GM21576 (cell line): ENCODE measurements around the gene CA14.
"Not testable (repeated sequence)": the region's sequence is repeated elsewhere in the genome, so short reads cannot be mapped to it uniquely, and the experiment has no call there.

ENCODE experiments used
- ATAC-seq: cut with Tn5 transposase; IDR thresholded peaks from one replicate; pipeline ENCODE4 v1.9.1; 2021; ENCODE audit warnings: mild to moderate bottlenecking, moderate library complexity; ENCODE audit not compliant: unreplicated experiment

Gene CA14

GRCh38 chr1:150235852-150236613, 21.5 kb upstream of the CA14 start, which contains the start of gene ANP32E:
Gene ANP32E, minus strand, starts transcription at chr1:150236112. Its CDS starts 326 bp downstream, at chr1:150235786.
- peak; percentile 78 for ATAC-seq

- no peak for ATAC-seq
Measured at GRCh38 chr1:150236614-150237100, 20.9 kb upstream of the CA14 start.

- not testable (repeated sequence) for ATAC-seq
Measured at GRCh38 chr1:150237176-150237575, 20.4 kb upstream of the CA14 start.

- no peak for ATAC-seq
Measured at GRCh38 chr1:150237746-150238145, 19.8 kb upstream of the CA14 start.

- no peak for ATAC-seq
Measured at GRCh38 chr1:150243003-150243402, 14.6 kb upstream of the CA14 start.

- no peak for ATAC-seq
Measured at GRCh38 chr1:150249936-150250335, 7.6 kb upstream of the CA14 start.

GRCh38 chr1:150256198-150256553, 1.4 kb upstream of the CA14 start:
- ATAC-seq: no peak

- no peak for ATAC-seq
Measured at GRCh38 chr1:150256554-150257341, 826 bp upstream of the CA14 start.

GRCh38 chr1:150259217-150259616, 1.6 kb downstream of the CA14 start:
- ATAC-seq: no peak

- no peak for ATAC-seq
Measured at GRCh38 chr1:150259758-150260669, 2.4 kb downstream of the CA14 start.

GRCh38 chr1:150261367-150261766, 3.8 kb downstream of the CA14 start:
- ATAC-seq: no peak

- ATAC-seq: no peak
Measured at GRCh38 chr1:150262388-150263320, 5.1 kb downstream of the CA14 start.

GRCh38 chr1:150263549-150263948, 6.0 kb downstream of the CA14 start:
- ATAC-seq: no peak

- no peak for ATAC-seq
Measured at GRCh38 chr1:150267896-150268295, 10.3 kb downstream of the CA14 start.

- ATAC-seq: peak; percentile 18
Measured at GRCh38 chr1:150268340-150268704, 10.7 kb downstream of the CA14 start.

GRCh38 chr1:150268705-150269403, 11.3 kb downstream of the CA14 start, which contains the start of gene APH1A:
Gene APH1A, minus strand, starts transcription at chr1:150269016. Its CDS starts 206 bp downstream, at chr1:150268810.
- peak; percentile 85 for ATAC-seq

- no peak for ATAC-seq
Measured at GRCh38 chr1:150269451-150269850, 11.9 kb downstream of the CA14 start.

- no peak for ATAC-seq
Measured at GRCh38 chr1:150271291-150271959, 13.9 kb downstream of the CA14 start.

- no peak for ATAC-seq
Measured at GRCh38 chr1:150273311-150273710, 15.7 kb downstream of the CA14 start.
